ENCODE data around the gene GSTA2.

DNA sequence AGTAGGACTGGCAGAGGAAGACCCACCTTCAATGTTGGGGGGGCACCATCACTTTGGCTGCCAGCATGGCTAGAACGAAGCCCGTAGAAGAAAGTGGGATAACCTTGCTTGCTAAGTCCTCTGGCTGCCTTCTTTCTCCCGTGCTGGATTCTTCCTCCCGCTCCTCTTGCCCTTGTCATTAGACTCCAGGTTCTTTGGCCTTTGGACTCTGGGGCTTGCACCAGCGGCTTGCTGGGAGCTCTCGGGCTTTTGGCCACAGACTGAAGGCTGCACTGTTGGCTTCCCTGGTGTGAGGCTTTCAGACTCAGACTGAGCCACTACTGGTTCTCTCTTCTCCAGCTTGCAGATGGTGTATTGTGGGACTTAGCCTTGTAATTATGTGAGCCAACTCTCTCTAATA lies 28.2 kb downstream of the GSTA2 start:
- TF ChIP-seq, protein P1, sequence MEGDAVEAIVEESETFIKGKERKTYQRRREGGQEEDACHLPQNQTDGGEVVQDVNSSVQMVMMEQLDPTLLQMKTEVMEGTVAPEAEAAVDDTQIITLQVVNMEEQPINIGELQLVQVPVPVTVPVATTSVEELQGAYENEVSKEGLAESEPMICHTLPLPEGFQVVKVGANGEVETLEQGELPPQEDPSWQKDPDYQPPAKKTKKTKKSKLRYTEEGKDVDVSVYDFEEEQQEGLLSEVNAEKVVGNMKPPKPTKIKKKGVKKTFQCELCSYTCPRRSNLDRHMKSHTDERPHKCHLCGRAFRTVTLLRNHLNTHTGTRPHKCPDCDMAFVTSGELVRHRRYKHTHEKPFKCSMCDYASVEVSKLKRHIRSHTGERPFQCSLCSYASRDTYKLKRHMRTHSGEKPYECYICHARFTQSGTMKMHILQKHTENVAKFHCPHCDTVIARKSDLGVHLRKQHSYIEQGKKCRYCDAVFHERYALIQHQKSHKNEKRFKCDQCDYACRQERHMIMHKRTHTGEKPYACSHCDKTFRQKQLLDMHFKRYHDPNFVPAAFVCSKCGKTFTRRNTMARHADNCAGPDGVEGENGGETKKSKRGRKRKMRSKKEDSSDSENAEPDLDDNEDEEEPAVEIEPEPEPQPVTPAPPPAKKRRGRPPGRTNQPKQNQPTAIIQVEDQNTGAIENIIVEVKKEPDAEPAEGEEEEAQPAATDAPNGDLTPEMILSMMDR (IDR thresholded peaks at IDR 0.05) = no peak
- TF ChIP-seq RCOR1 (IDR thresholded peaks at IDR 0.05; ENCODE audit: low read length) (no peak), MXI1 (IDR thresholded peaks at IDR 0.05; ENCODE audit: low read depth, low read length) (no peak), RAD21 (IDR thresholded peaks at IDR 0.05; ENCODE audit: low read length) (no peak), MEF2A (IDR thresholded peaks at IDR 0.05; ENCODE audit: borderline replicate concordance, low read depth) (no peak), EP300 (IDR thresholded peaks at IDR 0.05; ENCODE audit: borderline replicate concordance in 1 of 2, low read depth in 1 of 2, low read length in 1 of 2) (no peak), SIN3A (IDR thresholded peaks at IDR 0.05; ENCODE audit: borderline replicate concordance, low read depth, low read length) (no peak)
- TF ChIP-seq, protein P2, sequence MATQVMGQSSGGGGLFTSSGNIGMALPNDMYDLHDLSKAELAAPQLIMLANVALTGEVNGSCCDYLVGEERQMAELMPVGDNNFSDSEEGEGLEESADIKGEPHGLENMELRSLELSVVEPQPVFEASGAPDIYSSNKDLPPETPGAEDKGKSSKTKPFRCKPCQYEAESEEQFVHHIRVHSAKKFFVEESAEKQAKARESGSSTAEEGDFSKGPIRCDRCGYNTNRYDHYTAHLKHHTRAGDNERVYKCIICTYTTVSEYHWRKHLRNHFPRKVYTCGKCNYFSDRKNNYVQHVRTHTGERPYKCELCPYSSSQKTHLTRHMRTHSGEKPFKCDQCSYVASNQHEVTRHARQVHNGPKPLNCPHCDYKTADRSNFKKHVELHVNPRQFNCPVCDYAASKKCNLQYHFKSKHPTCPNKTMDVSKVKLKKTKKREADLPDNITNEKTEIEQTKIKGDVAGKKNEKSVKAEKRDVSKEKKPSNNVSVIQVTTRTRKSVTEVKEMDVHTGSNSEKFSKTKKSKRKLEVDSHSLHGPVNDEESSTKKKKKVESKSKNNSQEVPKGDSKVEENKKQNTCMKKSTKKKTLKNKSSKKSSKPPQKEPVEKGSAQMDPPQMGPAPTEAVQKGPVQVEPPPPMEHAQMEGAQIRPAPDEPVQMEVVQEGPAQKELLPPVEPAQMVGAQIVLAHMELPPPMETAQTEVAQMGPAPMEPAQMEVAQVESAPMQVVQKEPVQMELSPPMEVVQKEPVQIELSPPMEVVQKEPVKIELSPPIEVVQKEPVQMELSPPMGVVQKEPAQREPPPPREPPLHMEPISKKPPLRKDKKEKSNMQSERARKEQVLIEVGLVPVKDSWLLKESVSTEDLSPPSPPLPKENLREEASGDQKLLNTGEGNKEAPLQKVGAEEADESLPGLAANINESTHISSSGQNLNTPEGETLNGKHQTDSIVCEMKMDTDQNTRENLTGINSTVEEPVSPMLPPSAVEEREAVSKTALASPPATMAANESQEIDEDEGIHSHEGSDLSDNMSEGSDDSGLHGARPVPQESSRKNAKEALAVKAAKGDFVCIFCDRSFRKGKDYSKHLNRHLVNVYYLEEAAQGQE (IDR thresholded peaks at IDR 0.05; ENCODE audit: low read depth, low read length) = no peak
